HepG2 (cell line): ENCODE data around the gene SPECC1L. TPM values are rescaled to one million over a fixed set of nuclear protein-coding genes. Genes with fewer than 3 reads are reported as not detected.

ENCODE experiments used
- CREB1 ChIP-seq, 2 experiments: fragments of 450-650 bp in 1 of 2; IDR thresholded peaks; 2 replicates each; pipeline ENCODE4 v1.6.1; 2016 to 2017; ENCODE audit warnings: control low read depth in 1 of 2, mild to moderate bottlenecking in 1 of 2, missing compliant biosample characterization in 1 of 2, missing genetic modification characterization in 1 of 2
- GATA4 ChIP-seq: sonication (generic); IDR thresholded peaks from 2 replicates; pipeline ENCODE4 v1.6.1; 2016; ENCODE audit warnings: antibody characterized with exemption, low read depth, borderline replicate concordance
- HIC2 ChIP-seq: sonication (generic); formaldehyde crosslinking; IDR thresholded peaks from 2 replicates; pipeline ENCODE4 v1.9.0; 2022; ENCODE audit warnings: low read depth, missing genetic modification reagents
- HOXA5 ChIP-seq: sonication (generic); formaldehyde crosslinking; IDR thresholded peaks from 2 replicates; pipeline ENCODE4 v1.4.0; 2020; ENCODE audit warnings: missing genetic modification reagents
- IKZF5 ChIP-seq: IDR thresholded peaks from 2 replicates; pipeline ENCODE4 v1.6.1; 2018; ENCODE audit warnings: missing genetic modification reagents, mild to moderate bottlenecking, missing compliant biosample characterization
- KAT8 ChIP-seq: IDR thresholded peaks from 2 replicates; pipeline ENCODE4 v1.6.1; 2016; ENCODE audit warnings: missing genetic modification reagents, missing compliant biosample characterization
- KIAA2018 ChIP-seq: sonication (generic); formaldehyde crosslinking; IDR thresholded peaks from 2 replicates; pipeline ENCODE4 v1.5.0; 2020; ENCODE audit warnings: mild to moderate bottlenecking, missing genetic modification reagents, borderline replicate concordance
- MYNN ChIP-seq: sonication (generic); formaldehyde crosslinking; IDR thresholded peaks from 2 replicates; pipeline ENCODE4 v1.4.0; 2020; ENCODE audit warnings: mild to moderate bottlenecking, low read depth, missing genetic modification reagents
- RFX1 ChIP-seq: fragments of 450-650 bp; IDR thresholded peaks from 2 replicates; pipeline ENCODE4 v1.6.1; 2017
- SIX4 ChIP-seq: sonication (generic); formaldehyde crosslinking; IDR thresholded peaks from 2 replicates; pipeline ENCODE4 v1.4.0; 2020; ENCODE audit warnings: missing genetic modification reagents
- SSRP1 ChIP-seq: IDR thresholded peaks from 2 replicates; pipeline ENCODE4 v1.6.1; 2016; ENCODE audit warnings: control low read depth
- U2AF1 ChIP-seq: fragments of 200-400 bp; formaldehyde crosslinking; optimal IDR thresholded peaks from 2 replicates; pipeline ENCODE3; 2017; ENCODE audit warnings: mild to moderate bottlenecking, low read depth, low read length
- ZBTB8A ChIP-seq: sonication (generic); formaldehyde crosslinking; IDR thresholded peaks from 2 replicates; pipeline ENCODE4 v1.4.0; 2020; ENCODE audit warnings: mild to moderate bottlenecking, low read depth, missing genetic modification reagents, borderline replicate concordance
- ZKSCAN5 ChIP-seq: sonication (generic); formaldehyde crosslinking; IDR thresholded peaks from 2 replicates; pipeline ENCODE4 v1.5.1; 2020; ENCODE audit warnings: mild to moderate bottlenecking, missing genetic modification reagents
- ZNF143 ChIP-seq: sonication (generic); formaldehyde crosslinking; IDR thresholded peaks from 2 replicates; pipeline ENCODE4 v1.4.0; 2020; ENCODE audit warnings: missing genetic modification reagents
- ZNF451 ChIP-seq: sonication (generic); formaldehyde crosslinking; IDR thresholded peaks from 2 replicates; pipeline ENCODE4 v1.5.0; 2020; ENCODE audit warnings: mild to moderate bottlenecking, missing genetic modification reagents
- ZNF891 ChIP-seq: sonication (generic); formaldehyde crosslinking; IDR thresholded peaks from 2 replicates; pipeline ENCODE4 v1.5.0; 2020; ENCODE audit warnings: mild to moderate bottlenecking, missing genetic modification reagents
- polyA plus RNA-seq, 8 experiments: library from polyadenylated mRNA; depleted of rRNA in 3 of 8; stranded (reverse) in 7 of 8; unstranded in 1 of 8; fragments of >200 nt; fragmentation: Illumina TruSeq in 4 of 8; extraction: Trizol in 4 of 8; gene quantifications; 2 replicates each; pipeline versions ENCODE4 v1.2.1 to v1.2.3, GENCODE V29; 2011 to 2016; ENCODE audit warnings: low read depth in 4 of 8, missing spikeins in 1 of 8, mixed read lengths in 1 of 8; ENCODE audit not compliant: insufficient read depth in 1 of 8
- total RNA-seq, 5 experiments: library from RNA; depleted of rRNA; stranded (reverse); fragments of >200 nt; fragmentation: Illumina TruSeq; extraction: Trizol; gene quantifications; 2 replicates each; pipeline ENCODE4 v1.2.3, GENCODE V29; 2016; ENCODE audit warnings: low read depth in 1 of 5

SPECC1L gene
- total and polyA plus RNA-seq, 2 of the 13 experiments (the other 11 are each of a cell fraction or from before 2014, with no cell fraction given): 14.1 to 30.3 TPM

- TF ChIP-seq CREB1 (IDR thresholded peaks at IDR 0.05): no peak
- no peak for TF ChIP-seq CREB1 (CRISPR knock-in tag; IDR thresholded peaks at IDR 0.05)
- no peak for TF ChIP-seq KAT8
- TF ChIP-seq HOXA5 (CRISPR knock-in tag): 0 out of 2 replicates have a peak, but pooled peaks have one; percentile 17
- no peak for TF ChIP-seq IKZF5
- no peak for TF ChIP-seq ZKSCAN5 (CRISPR knock-in tag)
- TF ChIP-seq HIC2 (CRISPR knock-in tag): no peak
- no peak for TF ChIP-seq SIX4 (CRISPR knock-in tag)
- 0 out of 2 replicates have a peak, but pooled peaks have one; percentile 31 for TF ChIP-seq ZNF143 (CRISPR knock-in tag)
- TF ChIP-seq MYNN: no peak
- TF ChIP-seq ZBTB8A (CRISPR knock-in tag): no peak
- TF ChIP-seq ZNF451 (CRISPR knock-in tag): no peak
- no peak; the same call in 1 of the 2 replicates for TF ChIP-seq ZNF891 (CRISPR knock-in tag)
- no peak for TF ChIP-seq RFX1
- no peak for TF ChIP-seq GATA4
- TF ChIP-seq U2AF1: no peak
- TF ChIP-seq KIAA2018 (CRISPR knock-in tag): no peak
- no peak for TF ChIP-seq SSRP1 (CRISPR knock-in tag)
Observed at GRCh38 chr22:24420072-24420976, 149.7 kb downstream of the SPECC1L start (continued).
